ENCODE results near the gene MACROD2.

Gene MACROD2

GRCh38 chr20:14355791-14356190 lies 360.5 kb downstream of the MACROD2 start:
- no peak for ATAC-seq
- TF ChIP-seq TOX (CRISPR knock-in tag; IDR thresholded peaks at IDR 0.05; ENCODE audit: borderline replicate concordance) (no peak), ZNF70 (CRISPR knock-in tag; IDR thresholded peaks at IDR 0.05) (no peak), ZNF8 (CRISPR knock-in tag; IDR thresholded peaks at IDR 0.05) (no peak), CSDC2 (CRISPR knock-in tag; IDR thresholded peaks at IDR 0.05) (no peak), ARNTL (CRISPR knock-in tag; IDR thresholded peaks at IDR 0.05; ENCODE audit: borderline replicate concordance, low read depth) (no peak), PATZ1 (CRISPR knock-in tag; IDR thresholded peaks at IDR 0.05; ENCODE audit: borderline replicate concordance) (no peak), ZFP3 (CRISPR knock-in tag; IDR thresholded peaks at IDR 0.05) (no peak), GLIS3 (CRISPR knock-in tag; IDR thresholded peaks at IDR 0.05) (no peak), ZFP30 (CRISPR knock-in tag; IDR thresholded peaks at IDR 0.05) (no peak), OSR1 (CRISPR knock-in tag; IDR thresholded peaks at IDR 0.05) (no peak), ZNF565 (CRISPR knock-in tag; conservative IDR thresholded peaks at IDR 0.05; ENCODE audit: low read depth) (no peak), BACH2 (CRISPR knock-in tag; IDR thresholded peaks at IDR 0.05; ENCODE audit: borderline replicate concordance) (no peak), PPARA (CRISPR knock-in tag; IDR thresholded peaks at IDR 0.05; ENCODE audit: borderline replicate concordance) (no peak), ZC3H10 (CRISPR knock-in tag; IDR thresholded peaks at IDR 0.05) (no peak), ESRRG (CRISPR knock-in tag; IDR thresholded peaks at IDR 0.05) (no peak), TCF4 (CRISPR knock-in tag; IDR thresholded peaks at IDR 0.05; ENCODE audit: borderline replicate concordance) (no peak)
- TF ChIP-seq, protein P1, sequence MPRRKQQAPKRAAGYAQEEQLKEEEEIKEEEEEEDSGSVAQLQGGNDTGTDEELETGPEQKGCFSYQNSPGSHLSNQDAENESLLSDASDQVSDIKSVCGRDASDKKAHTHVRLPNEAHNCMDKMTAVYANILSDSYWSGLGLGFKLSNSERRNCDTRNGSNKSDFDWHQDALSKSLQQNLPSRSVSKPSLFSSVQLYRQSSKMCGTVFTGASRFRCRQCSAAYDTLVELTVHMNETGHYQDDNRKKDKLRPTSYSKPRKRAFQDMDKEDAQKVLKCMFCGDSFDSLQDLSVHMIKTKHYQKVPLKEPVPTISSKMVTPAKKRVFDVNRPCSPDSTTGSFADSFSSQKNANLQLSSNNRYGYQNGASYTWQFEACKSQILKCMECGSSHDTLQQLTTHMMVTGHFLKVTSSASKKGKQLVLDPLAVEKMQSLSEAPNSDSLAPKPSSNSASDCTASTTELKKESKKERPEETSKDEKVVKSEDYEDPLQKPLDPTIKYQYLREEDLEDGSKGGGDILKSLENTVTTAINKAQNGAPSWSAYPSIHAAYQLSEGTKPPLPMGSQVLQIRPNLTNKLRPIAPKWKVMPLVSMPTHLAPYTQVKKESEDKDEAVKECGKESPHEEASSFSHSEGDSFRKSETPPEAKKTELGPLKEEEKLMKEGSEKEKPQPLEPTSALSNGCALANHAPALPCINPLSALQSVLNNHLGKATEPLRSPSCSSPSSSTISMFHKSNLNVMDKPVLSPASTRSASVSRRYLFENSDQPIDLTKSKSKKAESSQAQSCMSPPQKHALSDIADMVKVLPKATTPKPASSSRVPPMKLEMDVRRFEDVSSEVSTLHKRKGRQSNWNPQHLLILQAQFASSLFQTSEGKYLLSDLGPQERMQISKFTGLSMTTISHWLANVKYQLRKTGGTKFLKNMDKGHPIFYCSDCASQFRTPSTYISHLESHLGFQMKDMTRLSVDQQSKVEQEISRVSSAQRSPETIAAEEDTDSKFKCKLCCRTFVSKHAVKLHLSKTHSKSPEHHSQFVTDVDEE (CRISPR knock-in tag; IDR thresholded peaks at IDR 0.05), result no peak
- TF ChIP-seq, protein P2, sequence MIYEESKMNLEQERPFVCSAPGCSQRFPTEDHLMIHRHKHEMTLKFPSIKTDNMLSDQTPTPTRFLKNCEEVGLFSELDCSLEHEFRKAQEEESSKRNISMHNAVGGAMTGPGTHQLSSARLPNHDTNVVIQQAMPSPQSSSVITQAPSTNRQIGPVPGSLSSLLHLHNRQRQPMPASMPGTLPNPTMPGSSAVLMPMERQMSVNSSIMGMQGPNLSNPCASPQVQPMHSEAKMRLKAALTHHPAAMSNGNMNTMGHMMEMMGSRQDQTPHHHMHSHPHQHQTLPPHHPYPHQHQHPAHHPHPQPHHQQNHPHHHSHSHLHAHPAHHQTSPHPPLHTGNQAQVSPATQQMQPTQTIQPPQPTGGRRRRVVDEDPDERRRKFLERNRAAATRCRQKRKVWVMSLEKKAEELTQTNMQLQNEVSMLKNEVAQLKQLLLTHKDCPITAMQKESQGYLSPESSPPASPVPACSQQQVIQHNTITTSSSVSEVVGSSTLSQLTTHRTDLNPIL (CRISPR knock-in tag; IDR thresholded peaks at IDR 0.05; ENCODE audit: low read depth), result no peak
- TF ChIP-seq, protein P3, sequence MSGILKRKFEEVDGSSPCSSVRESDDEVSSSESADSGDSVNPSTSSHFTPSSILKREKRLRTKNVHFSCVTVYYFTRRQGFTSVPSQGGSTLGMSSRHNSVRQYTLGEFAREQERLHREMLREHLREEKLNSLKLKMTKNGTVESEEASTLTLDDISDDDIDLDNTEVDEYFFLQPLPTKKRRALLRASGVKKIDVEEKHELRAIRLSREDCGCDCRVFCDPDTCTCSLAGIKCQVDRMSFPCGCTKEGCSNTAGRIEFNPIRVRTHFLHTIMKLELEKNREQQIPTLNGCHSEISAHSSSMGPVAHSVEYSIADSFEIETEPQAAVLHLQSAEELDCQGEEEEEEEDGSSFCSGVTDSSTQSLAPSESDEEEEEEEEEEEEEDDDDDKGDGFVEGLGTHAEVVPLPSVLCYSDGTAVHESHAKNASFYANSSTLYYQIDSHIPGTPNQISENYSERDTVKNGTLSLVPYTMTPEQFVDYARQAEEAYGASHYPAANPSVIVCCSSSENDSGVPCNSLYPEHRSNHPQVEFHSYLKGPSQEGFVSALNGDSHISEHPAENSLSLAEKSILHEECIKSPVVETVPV (CRISPR knock-in tag; IDR thresholded peaks at IDR 0.05), result no peak

- TF ChIP-seq ZFP30 (CRISPR knock-in tag; IDR thresholded peaks at IDR 0.05), result no peak
- TF ChIP-seq GLIS3 (CRISPR knock-in tag; IDR thresholded peaks at IDR 0.05), result no peak
- TF ChIP-seq ARNTL (CRISPR knock-in tag; IDR thresholded peaks at IDR 0.05; ENCODE audit: borderline replicate concordance, low read depth), result no peak
- TF ChIP-seq, protein P4, sequence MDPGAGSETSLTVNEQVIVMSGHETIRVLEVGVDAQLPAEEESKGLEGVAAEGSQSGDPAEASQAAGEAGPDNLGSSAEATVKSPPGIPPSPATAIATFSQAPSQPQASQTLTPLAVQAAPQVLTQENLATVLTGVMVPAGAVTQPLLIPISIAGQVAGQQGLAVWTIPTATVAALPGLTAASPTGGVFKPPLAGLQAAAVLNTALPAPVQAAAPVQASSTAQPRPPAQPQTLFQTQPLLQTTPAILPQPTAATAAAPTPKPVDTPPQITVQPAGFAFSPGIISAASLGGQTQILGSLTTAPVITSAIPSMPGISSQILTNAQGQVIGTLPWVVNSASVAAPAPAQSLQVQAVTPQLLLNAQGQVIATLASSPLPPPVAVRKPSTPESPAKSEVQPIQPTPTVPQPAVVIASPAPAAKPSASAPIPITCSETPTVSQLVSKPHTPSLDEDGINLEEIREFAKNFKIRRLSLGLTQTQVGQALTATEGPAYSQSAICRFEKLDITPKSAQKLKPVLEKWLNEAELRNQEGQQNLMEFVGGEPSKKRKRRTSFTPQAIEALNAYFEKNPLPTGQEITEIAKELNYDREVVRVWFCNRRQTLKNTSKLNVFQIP (CRISPR knock-in tag; IDR thresholded peaks at IDR 0.05; ENCODE audit: borderline replicate concordance, low read depth), result no peak
- ATAC-seq, result no peak
Observed at GRCh38 chr20:14360416-14360815, 365.1 kb downstream of the MACROD2 start.

DNA sequence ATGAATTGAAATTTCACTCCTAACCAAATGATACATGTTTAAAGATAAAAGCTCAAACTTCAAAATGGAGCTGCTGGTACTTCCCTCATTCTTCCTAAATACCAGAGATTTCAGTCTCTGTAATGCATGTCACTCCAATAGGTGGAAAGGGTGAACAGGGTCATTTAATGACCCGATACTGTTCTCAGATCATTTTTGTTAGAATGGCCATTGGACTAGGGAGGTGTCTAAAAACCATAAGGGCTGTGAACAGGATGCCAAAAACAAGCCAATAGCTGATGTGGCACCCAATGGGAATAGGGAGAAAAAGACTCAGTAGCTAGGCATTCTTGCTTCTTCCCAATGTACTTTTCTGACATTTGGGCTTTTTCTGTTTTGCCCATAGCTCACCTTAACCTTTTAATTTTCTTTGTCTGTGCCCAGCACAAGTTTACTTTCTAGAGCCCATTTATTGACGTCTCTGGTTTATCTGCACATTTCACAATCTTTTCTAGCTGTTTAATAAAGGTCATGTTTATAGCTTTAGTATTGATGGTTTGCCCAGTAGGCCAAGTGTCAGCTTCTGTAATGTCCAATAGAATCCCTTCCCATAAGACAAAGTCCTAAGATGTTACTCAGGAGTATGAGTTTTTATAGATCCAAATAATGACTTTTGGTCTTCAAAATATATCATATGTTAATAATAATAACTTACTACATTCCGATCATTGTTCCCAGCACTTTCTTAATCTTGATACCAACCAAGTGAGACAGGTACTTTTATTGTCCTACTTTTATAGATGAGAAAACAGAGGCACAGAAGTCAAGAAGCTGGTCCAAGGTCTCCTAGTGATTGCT lies 366.4 kb downstream of the MACROD2 start:
- TF ChIP-seq, protein P3 (CRISPR knock-in tag; IDR thresholded peaks at IDR 0.05), result no peak
- TF ChIP-seq, protein P4 (CRISPR knock-in tag; IDR thresholded peaks at IDR 0.05; ENCODE audit: borderline replicate concordance, low read depth), result no peak
- ATAC-seq, result no peak
